ENCODE results near the gene EFCC1.

Gene EFCC1

DNA sequence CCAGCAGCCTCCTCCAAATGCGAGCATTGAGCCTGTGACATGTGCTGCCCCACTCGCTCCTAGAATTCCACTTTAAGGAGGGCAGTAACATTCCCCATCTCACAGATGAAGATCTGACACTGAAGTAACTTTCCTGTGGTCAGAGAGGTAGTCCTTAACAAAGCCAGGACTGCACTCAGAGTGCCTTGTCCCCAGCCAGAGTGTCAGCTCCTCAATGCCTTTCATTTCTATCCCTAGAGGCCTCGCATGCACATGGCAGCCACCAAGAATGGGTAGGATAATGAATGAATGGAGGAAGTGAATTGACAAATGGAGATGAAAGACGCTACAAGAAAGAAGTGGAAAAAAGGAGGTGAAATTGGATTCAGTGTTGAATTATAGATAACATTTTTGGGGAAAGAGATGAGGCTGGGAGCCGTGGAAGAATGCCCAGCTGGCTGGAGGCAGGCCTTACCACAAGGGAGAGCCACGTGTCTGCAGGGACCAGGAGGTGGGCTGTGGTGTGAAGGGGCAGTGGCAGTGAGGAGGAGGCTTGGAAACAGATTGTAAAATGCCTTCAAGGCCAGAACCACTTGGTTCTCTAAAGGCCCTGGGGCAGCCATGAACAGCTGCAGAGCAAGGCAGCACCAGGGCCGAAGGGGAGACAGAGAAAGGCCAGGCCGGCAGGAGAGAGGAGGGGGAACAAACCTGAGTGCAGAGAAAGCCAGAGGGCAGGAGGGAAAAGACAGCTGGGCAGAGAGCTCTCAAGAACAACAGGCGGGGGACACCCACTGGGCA, 17.6 kb upstream of the EFCC1 start:
- DNase-seq (ENCODE audit: low read depth) = no peak
- H3K27me3 ChIP-seq (replicated peaks; ENCODE audit: control insufficient read depth, insufficient read depth, low read length) = peaks cover 7% of the 10 kb centered on the region
- H3K36me3 ChIP-seq (ENCODE audit: control insufficient read depth, insufficient read depth, low read length, severe bottlenecking) = no peaks in the 10 kb centered on the region
- H3K9ac ChIP-seq (ENCODE audit: low read length) = no peak overlapping the region
- no peak overlapping the region for H3K4me3 ChIP-seq (ENCODE audit: low read length)
- H3K9me3 ChIP-seq (ENCODE audit: control insufficient read depth, low read length) = no peaks in the 10 kb centered on the region
- peaks cover 14% of the 10 kb centered on the region for H3K4me1 ChIP-seq (ENCODE audit: control insufficient read depth, insufficient read depth, low read length)

DNA sequence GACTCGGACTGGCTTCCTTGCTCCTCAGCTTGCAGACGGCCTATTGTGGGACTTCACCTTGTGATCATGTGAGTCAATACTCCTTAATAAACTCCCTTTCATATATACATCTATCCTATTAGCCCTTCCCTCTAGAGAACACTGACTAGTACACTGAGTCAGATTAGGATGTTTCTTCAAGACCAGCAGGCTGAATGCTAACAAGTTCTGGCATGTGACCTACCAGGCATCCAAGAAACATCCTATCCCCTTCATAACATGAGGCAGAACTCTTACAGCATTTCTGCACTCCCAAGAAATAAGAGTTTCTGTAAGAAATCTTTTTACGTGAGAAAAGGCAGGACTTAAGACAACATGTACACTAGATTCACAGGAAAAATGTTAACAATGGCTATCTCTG, 16.5 kb upstream of the EFCC1 start:
- Histone ChIP-seq H3K4me3 (ENCODE audit: low read length) (no peak overlapping the region), H3K9me3 (ENCODE audit: control insufficient read depth, low read length) (no peaks in the 10 kb centered on the region), H3K36me3 (ENCODE audit: control insufficient read depth, insufficient read depth, low read length, severe bottlenecking) (no peaks in the 10 kb centered on the region), H3K4me1 (ENCODE audit: control insufficient read depth, insufficient read depth, low read length) (peaks cover 14% of the 10 kb centered on the region), H3K9ac (ENCODE audit: low read length) (no peak overlapping the region), H3K27me3 (replicated peaks; ENCODE audit: control insufficient read depth, insufficient read depth, low read length) (peaks cover 7% of the 10 kb centered on the region)
- peak; percentile 53 for DNase-seq (ENCODE audit: low read depth)

DNA sequence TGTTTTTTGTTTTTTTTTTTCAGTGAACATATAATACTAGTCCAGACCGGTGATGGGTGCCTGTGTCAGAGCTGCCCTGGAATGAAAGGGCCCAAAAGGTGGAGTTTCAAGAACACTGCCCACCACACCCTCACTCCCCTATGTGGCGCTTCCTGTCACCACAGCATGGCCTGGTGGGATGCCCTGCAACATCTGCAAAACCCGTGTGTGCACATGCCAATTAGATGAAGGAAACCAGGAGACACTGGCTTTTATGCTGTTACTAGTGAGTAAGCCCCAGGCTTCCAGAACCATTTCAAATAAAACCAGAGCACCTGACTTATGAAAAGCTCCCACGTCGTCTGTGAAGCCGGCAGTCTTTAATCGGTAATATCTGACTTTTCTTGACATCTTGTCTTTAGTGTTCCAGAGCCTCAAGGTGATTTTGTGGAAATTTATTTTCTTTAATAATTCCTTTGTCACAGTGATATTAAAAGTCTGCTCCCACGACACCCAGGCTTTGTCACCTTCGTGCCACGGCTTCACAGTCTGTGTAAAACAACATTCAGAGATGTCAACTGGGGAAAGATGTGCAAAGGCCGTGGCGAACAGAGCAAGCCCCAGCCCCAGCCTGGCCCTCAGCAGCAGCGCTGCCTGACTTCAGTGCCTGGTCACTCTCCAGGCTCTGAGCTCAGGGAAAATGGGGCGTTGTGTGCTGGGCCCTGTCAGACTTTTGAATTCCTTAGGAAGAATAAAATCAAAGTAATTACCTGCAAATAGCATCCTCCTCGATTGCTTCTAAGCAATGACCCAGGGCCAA, 13.6 kb upstream of the EFCC1 start:
- no peaks in the 10 kb centered on the region for H3K36me3 ChIP-seq (ENCODE audit: control insufficient read depth, insufficient read depth, low read length, severe bottlenecking)
- no peak overlapping the region for H3K9ac ChIP-seq (ENCODE audit: low read length)
- no peak for DNase-seq (ENCODE audit: low read depth)
- H3K9me3 ChIP-seq (ENCODE audit: control insufficient read depth, low read length) = no peaks in the 10 kb centered on the region
- peaks cover 14% of the 10 kb centered on the region for H3K4me1 ChIP-seq (ENCODE audit: control insufficient read depth, insufficient read depth, low read length)
- H3K27me3 ChIP-seq (replicated peaks; ENCODE audit: control insufficient read depth, insufficient read depth, low read length) = peaks cover 5% of the 10 kb centered on the region
- H3K4me3 ChIP-seq (ENCODE audit: low read length) = no peak overlapping the region

DNA sequence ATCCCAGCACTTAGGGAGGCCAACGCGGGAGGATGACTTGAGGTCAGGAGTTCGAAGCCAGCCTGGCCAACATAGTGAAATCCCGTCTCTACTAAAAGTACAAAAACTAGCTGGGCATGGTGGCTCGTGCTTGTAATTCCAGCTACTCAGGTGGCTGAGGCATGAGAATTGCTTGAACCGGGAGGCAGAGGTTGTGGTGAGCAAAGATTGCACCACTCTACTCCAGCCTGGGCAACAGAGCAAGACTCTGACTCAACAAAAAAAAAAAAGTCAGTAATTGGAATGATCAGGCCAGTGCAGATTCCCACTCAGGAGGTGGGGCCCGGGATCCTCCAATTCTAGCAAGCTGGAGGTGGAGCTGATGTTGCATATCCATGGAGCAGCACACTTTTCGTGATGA, 12.8 kb upstream of the EFCC1 start:
- Histone ChIP-seq H3K4me1 (ENCODE audit: control insufficient read depth, insufficient read depth, low read length) (peaks cover 14% of the 10 kb centered on the region), H3K9ac (ENCODE audit: low read length) (no peak overlapping the region), H3K4me3 (ENCODE audit: low read length) (no peak overlapping the region), H3K27me3 (replicated peaks; ENCODE audit: control insufficient read depth, insufficient read depth, low read length) (peaks cover 12% of the 10 kb centered on the region), H3K9me3 (ENCODE audit: control insufficient read depth, low read length) (no peaks in the 10 kb centered on the region), H3K36me3 (ENCODE audit: control insufficient read depth, insufficient read depth, low read length, severe bottlenecking) (no peaks in the 10 kb centered on the region)
- DNase-seq (ENCODE audit: low read depth) = no peak

DNA sequence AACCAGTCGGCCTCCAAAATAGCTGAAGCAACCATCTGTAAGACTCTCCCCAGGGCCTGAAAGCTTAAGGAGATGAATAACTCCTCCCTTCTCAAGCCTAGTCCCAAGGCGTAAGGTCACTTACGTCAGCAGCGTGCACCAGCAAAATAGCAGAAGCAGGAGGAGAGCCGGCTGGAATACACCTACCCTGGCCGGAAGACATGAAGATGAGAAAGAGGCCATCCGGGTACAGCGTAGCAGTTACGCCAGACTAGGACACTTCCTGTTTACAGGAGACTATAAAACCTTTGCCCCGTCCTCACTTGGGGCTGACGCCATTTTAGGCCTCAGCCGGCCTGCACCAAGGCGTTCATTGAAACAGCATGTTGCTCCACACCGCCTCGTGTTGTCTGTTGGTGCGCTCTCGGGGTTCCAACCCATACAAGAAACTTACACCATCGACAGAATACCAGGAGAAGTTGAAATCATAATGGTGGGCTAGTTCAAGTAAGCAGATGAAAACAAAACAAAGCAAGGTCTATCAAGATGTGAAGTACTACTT, 9.7 kb upstream of the EFCC1 start:
- Histone ChIP-seq H3K4me3 (ENCODE audit: low read length) (no peak overlapping the region), H3K9me3 (ENCODE audit: control insufficient read depth, low read length) (no peaks in the 10 kb centered on the region), H3K27me3 (replicated peaks; ENCODE audit: control insufficient read depth, insufficient read depth, low read length) (peaks cover 42% of the 10 kb centered on the region), H3K4me1 (ENCODE audit: control insufficient read depth, insufficient read depth, low read length) (peaks cover 3% of the 10 kb centered on the region), H3K36me3 (ENCODE audit: control insufficient read depth, insufficient read depth, low read length, severe bottlenecking) (no peaks in the 10 kb centered on the region), H3K9ac (ENCODE audit: low read length) (no peak overlapping the region)
- no peak for DNase-seq (ENCODE audit: low read depth)

DNA sequence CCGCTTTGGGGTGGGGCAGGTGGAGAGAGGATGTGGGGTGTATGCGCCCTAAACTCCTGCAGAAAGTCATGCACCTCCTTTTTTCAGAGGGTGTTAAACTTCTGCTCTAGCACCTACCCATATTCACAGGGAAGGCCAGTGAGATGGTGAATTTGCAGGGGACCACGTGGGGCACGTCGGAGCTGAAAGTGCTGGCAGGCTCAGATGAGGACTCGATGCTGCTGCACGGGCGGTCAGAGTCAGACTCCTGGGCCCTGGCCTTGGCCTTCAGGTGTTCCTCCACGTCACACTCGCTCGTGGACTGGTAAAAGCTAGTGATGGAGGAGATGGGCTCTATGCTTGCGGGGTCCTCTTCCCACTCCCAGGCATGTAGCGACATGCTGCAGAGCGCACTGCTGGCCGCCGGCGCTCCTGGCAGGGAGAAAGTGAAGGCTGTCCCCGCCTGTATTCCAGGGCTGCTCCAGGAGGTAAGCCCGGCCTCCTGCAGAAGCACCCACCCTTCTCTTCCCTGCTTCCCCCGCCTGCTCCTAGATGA, 8.1 kb upstream of the EFCC1 start:
- no peak overlapping the region for H3K4me3 ChIP-seq (ENCODE audit: low read length)

DNA sequence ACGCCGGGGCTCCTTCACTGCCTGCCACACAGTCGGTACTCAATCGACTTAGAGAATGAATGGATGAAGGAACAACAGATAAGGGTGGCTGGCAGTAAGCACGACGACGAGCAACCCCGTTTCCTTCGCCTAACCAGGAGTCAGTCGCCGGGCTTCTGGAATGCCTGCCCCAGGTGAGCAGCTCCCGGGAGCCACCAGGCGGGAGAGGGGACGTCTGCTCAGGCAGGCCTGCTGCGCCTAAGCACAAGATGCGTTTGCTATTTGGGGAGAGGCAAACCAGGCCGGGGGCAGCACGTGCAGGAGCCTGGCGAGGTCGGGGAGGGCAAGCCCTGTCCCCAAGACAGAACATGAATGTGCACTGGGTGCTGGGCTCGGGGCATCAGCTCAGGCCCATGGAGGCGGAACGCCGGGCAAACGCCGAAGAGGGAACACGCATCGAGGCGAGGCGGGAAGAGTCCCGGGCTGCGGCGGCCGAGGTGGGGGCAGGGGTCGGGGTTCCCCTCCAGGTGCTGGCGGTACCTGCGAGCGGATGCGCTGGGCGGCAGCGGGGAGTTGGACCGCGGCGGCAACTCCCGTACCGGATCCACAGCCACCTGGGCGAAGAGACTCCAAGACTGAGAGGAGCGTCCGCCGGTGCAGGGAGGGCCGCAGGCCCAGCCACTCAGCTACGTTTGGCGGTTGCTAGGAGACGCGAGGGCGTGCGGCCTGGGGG, 7.5 kb upstream of the EFCC1 start, which contains the start of gene CFAP92:
CFAP92 (minus strand) TSS at position 616 of the 712 bp plus-strand sequence. CDS start 772 bp downstream, outside the sequence.
- H3K4me3 ChIP-seq (ENCODE audit: low read length) = peak within 1 kb of the TSS; percentile 57
- peaks cover 54% of the 10 kb centered on the region for H3K27me3 ChIP-seq (replicated peaks; ENCODE audit: control insufficient read depth, insufficient read depth, low read length)
- peaks cover 5% of the 10 kb centered on the region for H3K4me1 ChIP-seq (ENCODE audit: control insufficient read depth, insufficient read depth, low read length)
- no peaks in the 10 kb centered on the region for H3K36me3 ChIP-seq (ENCODE audit: control insufficient read depth, insufficient read depth, low read length, severe bottlenecking)
- DNase-seq (ENCODE audit: low read depth) = peak; percentile 79
- no peaks in the 10 kb centered on the region for H3K9me3 ChIP-seq (ENCODE audit: control insufficient read depth, low read length)
- H3K9ac ChIP-seq (ENCODE audit: low read length) = no peak within 1 kb of the TSS

More for the DNA sequence above, 8.1 kb upstream of the EFCC1 start:
- Histone ChIP-seq H3K4me1 (ENCODE audit: control insufficient read depth, insufficient read depth, low read length) (peaks cover under 1% of the 10 kb centered on the region), H3K9ac (ENCODE audit: low read length) (no peak overlapping the region), H3K36me3 (ENCODE audit: control insufficient read depth, insufficient read depth, low read length, severe bottlenecking) (no peaks in the 10 kb centered on the region), H3K9me3 (ENCODE audit: control insufficient read depth, low read length) (no peaks in the 10 kb centered on the region), H3K27me3 (replicated peaks; ENCODE audit: control insufficient read depth, insufficient read depth, low read length) (peaks cover 50% of the 10 kb centered on the region)
- no peak for DNase-seq (ENCODE audit: low read depth)

DNA sequence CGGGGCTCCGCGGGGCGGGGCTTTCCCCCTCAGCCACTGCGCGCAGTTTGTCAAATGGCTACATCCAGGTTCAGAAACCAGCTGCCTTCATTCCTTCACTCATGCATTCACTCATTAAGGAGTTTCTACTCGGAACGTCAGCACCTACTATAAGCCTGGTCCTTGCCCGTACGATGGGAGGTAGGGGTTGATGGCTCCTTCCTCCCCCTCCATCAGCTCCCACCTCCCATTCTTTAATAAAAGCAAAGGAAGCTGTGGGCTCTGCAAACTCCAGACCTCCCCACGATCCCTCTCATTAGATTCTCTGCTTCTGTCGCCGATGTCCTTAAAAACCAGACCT, 7.0 kb upstream of the EFCC1 start:
- Histone ChIP-seq H3K9me3 (ENCODE audit: control insufficient read depth, low read length) (no peaks in the 10 kb centered on the region), H3K36me3 (ENCODE audit: control insufficient read depth, insufficient read depth, low read length, severe bottlenecking) (no peaks in the 10 kb centered on the region), H3K9ac (ENCODE audit: low read length) (no peak overlapping the region), H3K4me1 (ENCODE audit: control insufficient read depth, insufficient read depth, low read length) (peaks cover 5% of the 10 kb centered on the region), H3K4me3 (ENCODE audit: low read length) (peak overlapping the region; percentile 57), H3K27me3 (replicated peaks; ENCODE audit: control insufficient read depth, insufficient read depth, low read length) (peaks cover 59% of the 10 kb centered on the region)
- DNase-seq (ENCODE audit: low read depth) = no peak

DNA sequence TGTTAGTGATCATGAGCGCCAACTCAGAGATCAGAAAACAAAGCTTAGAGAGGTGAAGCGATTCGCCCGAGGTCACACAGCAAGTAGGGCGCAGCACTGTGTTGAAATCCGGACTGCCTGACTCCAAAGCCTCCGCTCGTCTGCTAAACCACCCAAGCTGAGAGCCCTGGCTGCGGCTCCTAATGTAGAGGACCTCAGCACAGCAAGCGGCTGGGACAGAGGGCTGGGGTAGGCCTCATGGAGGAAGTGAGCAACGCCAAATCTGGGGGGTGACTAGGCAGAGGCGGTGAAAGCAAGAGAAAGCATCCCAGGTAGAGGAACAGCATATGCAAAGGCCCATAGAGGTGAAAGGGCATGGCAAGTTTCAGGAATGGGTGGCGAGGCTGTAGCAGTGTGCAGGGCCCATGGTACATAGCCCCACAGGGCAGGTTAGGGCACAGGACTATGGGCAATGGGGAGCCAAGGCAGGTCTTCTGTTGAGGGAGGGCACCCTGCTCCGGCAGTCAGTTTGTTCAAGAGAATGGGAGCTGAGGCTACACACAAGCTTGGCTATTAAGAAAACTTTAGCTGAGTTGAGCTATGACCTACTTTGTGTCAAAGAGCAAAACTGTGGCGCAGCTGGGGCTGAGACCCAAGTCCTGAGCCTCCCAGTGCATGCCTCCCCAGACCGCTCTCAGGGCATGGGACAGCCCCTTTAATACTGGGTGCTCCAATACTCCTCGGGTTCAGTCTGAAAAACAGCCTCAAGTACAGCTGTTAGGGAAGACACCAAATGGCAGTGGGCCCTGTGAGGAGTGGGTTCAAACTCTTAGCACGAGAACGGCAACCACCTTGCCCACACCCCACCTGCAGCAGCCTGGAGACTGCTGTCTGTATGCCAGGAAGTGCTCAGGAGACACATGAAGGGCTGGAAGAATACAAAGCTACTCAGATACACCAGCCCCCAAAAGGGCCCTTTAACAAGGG, 6.2 kb upstream of the EFCC1 start:
- no peaks in the 10 kb centered on the region for H3K36me3 ChIP-seq (ENCODE audit: control insufficient read depth, insufficient read depth, low read length, severe bottlenecking)
- no peak overlapping the region for H3K4me3 ChIP-seq (ENCODE audit: low read length)
- peaks cover 64% of the 10 kb centered on the region for H3K27me3 ChIP-seq (replicated peaks; ENCODE audit: control insufficient read depth, insufficient read depth, low read length)
- H3K9ac ChIP-seq (ENCODE audit: low read length) = no peak overlapping the region
- peaks cover 5% of the 10 kb centered on the region for H3K4me1 ChIP-seq (ENCODE audit: control insufficient read depth, insufficient read depth, low read length)
- no peaks in the 10 kb centered on the region for H3K9me3 ChIP-seq (ENCODE audit: control insufficient read depth, low read length)
- DNase-seq (ENCODE audit: low read depth) = no peak

DNA sequence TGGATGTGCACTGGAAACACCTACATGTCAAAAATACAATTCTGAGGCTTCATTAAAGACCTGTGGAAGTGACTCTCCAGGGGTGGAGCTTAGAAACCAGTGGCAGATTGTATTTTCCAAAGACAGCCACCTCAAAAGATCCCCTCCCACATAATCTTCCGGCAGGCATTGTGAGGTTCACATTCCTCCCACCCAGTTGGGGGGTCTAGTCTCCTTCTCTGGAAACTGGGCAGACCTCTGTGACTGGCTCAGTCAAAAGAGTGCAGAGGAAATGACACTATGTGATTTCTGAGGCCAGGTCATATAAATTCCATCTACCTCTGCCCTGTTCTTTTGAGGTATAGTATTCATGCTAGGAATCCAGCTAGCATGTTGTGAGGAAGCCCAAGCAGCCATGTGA, 5.4 kb upstream of the EFCC1 start:
- no peak for DNase-seq (ENCODE audit: low read depth)
- Histone ChIP-seq H3K36me3 (ENCODE audit: control insufficient read depth, insufficient read depth, low read length, severe bottlenecking) (no peaks in the 10 kb centered on the region), H3K9ac (ENCODE audit: low read length) (no peak overlapping the region), H3K4me1 (ENCODE audit: control insufficient read depth, insufficient read depth, low read length) (peaks cover 5% of the 10 kb centered on the region), H3K9me3 (ENCODE audit: control insufficient read depth, low read length) (no peaks in the 10 kb centered on the region), H3K27me3 (replicated peaks; ENCODE audit: control insufficient read depth, insufficient read depth, low read length) (peaks cover 73% of the 10 kb centered on the region), H3K4me3 (ENCODE audit: low read length) (no peak overlapping the region)

All from adipocyte (in vitro differentiated cells).